Measurements from ENCODE around the gene NID1.
"Not testable (repeated sequence)": the region's sequence is repeated elsewhere in the genome, so short reads cannot be mapped to it uniquely, and the experiment has no call there.

Gene NID1

DNA sequence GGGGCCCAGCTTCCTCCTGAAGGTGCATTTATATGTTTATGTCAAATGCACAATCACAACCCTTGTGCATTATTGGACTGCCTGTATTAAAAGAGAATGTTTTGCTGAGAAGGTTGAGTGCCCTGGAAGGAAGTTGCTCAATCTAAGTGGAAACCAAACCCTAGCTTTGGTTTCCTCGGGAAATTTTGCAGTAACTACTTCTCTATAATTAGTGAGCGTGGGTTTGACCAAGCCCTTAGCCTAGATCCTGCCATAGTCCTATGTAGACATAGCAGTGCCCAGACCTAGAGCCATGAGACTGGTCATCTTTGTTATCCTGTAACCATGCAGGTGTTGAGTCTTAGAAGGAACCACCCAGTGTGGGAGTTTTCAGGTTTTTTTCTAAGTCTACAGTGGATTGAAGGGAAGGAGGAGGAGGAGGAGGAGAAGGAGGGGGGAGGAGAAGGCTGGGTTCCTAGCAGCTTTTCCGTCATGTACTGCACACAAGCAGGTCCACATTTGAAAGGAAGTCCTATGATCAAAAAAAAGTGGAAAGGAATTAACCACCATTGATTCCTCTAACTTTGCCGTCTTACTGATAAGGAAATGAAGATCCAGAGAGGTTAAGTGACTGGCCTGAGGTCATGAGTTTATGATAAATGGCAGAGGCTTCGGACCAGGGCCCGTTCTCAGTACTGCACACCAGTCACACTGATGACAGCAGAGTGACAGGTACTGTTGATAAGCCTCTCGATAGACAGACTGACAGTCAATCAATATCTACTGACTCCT is 126.0 kb downstream of the NID1 start:
- no peak for DNase-seq (ENCODE audit: low read depth in 2 of 2)

DNA sequence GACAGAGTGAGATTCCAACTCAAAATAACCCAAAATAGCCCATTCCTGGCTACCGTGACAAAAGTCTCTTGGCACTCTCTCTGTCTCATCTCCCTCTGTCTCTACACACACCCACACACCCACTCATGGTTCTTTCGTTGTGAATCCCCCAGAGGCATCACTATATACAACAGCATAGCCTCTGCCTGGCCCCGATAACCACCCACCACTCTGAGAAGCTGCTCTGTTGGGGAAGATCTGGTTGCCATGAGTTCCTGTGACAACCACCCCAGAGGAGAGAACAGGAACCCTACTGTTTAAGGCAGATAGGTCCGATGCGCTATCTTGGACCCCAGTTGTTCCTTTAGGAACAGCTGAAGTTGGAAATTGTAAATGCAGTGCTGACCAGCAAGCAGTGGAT is 127.8 kb downstream of the NID1 start:
- no peak for DNase-seq (ENCODE audit: low read depth in 2 of 2)

DNA sequence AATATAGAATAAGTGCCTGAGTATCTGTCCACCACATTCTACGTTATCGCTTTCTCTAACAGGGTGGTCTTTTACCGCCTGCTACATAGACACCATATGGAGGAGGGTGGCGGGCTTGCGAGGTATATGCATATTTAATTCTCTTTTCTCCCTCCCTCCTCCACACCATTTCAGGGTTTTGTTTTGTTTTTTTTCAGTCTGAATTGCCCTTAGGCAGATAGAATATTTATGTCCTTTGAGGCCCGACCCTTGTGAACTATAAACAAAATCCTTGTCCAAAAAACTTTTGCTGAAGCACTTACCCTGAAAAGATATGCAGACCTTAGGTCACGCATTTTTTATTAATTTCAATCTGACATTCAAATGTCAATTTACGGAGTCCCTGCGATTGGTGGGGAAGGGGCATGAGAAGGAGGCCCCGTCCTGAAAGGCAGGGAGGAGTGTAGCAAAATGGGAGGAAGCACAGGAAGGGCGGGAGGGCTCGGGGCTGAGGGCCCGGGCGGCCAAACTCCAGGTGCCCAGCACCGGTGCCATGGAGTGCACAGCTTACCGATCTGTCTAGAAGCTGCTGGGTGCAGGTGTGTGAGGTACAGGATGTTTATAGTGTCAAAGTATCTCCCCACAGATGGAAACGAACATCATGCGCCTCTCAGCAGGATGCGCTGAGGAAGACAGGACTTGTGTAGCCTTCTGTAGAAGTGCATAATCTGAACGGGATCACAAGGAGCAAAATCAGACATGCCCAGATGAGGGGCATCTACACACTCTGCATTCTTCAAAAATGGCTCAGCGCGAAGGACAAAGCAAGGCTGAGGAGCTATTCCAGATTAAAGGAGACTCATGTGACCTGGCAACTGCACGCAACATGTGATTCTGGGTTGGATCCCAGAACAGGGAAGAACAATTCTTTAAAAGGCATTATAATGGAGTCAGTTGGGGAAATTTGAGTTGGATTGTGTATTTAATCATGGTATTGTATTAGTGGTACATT is 129.4 kb downstream of the NID1 start:
- no peak for DNase-seq (ENCODE audit: low read depth in 2 of 2)

DNA sequence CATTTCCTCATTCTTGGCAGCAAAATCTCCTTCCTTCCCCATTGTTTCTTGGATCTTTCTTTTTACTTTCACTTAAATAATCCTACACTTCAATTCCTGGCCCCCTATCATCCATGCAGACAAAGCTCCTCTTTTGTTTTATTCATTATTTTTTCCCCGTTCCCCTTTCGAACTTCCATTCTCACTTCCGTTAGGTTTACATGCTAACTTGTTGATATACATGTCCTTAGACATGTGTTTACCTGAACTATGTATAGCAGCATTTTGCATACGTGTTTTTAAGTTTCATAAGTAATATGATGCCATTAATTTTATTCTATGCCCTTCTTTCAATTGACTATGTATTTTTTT is 131.1 kb downstream of the NID1 start:
- no peak for DNase-seq (ENCODE audit: low read depth in 2 of 2)

DNA sequence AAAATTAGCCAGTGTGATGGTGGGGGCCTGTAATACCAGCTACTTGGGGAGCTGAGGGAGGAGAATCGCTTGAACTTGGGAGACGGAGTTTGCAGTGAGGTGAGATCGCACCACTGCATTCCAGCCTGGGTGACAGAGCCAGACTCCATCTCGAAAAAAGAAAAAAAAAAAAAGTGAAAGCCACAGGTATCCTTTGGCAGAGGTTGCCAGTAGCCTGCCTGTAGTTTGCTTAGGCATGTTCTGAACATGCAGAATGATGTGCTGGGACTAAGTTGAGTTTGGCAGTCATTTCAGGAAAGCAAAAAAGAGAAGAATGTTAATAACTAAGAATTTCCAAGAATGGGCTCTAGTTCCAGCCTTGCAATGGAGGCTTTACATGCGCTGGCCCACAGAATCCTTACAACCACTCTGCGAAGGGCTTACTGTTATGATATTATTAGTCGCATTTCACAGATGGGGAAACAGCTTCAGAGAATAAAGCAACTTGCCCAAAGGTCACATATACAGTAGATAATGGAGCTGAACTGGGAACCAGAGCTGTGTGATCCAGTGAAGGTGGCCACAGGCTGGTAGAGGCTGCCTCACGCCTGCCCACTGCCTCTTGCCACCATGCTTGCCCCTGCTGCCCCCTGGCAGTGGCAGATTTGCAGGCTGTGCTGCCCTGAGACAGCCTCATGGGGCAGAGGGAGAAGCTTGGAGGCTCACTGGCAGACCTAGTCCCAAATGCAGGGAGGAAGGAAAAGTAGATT is 131.7 kb downstream of the NID1 start:
- DNase-seq (ENCODE audit: low read depth in 2 of 2), result no peak

DNA sequence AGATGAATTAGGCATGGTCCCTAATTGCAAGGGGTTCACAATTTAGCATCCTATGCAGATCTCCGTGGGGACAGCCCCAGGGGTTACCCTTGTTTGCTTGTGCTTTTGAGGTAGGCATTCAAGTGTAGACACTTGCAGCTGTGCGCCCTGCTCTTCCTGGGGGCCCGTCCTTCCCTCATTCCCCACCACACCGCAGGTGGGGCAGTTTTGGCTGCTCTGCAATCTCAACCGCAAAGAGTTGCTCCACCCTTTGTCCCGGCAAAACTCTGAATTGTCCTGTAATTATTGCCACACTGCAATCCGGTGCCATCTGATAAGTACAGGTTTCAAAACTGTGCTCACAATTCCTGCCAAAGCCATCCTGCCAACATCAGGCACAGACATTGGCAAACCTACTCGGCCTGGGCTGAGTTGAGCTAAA is 132.8 kb downstream of the NID1 start:
- DNase-seq (ENCODE audit: low read depth in 2 of 2), result no peak

DNA sequence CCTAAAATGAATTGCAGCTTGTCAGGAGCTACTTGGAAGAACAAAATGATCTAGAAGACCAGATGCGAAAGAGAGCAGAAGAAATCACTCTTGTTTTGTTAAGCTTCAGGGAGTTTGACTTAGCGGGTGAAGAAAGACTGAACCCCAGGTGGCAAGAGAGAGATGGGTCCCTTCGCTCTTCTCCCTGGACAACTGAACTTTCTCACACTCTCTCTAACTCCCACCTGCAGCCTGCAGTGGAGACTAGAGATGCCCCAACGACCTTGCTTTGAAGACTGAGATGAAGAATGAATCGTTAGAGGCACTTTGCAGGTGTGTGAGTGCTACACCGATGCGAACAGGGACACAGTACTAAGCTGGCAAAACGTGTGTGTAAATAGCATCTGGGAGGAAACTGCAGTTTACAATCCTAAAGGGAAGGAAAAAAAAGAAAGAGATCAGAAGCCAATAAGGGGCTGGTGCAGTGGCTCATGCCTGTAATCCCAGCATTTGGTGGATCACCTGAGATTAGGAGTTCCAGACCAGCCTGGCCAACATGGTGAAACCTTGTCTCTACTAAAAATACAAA is 133.6 kb downstream of the NID1 start:
- no peak for DNase-seq (ENCODE audit: low read depth in 2 of 2)

DNA sequence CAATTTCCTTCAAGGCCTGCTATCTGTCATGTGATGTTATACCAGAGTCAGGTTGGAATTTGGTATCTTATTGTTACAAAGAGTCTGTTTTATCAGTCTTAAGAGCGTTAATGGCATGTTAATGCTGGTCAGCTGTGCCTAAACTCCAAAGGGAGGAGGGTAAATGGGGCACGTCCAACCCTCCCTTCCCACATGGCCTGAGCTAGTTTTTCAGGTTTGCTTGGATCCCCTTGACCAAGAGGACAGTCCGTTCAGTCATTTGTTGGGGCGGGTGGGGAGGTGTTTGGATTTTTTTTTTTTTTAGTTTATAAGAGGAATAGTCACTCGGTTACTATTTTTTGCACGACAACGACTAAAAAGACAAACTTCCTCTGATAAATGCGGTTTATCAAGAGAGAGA is 134.3 kb downstream of the NID1 start:
- DNase-seq (ENCODE audit: low read depth in 2 of 2), result no peak

DNA sequence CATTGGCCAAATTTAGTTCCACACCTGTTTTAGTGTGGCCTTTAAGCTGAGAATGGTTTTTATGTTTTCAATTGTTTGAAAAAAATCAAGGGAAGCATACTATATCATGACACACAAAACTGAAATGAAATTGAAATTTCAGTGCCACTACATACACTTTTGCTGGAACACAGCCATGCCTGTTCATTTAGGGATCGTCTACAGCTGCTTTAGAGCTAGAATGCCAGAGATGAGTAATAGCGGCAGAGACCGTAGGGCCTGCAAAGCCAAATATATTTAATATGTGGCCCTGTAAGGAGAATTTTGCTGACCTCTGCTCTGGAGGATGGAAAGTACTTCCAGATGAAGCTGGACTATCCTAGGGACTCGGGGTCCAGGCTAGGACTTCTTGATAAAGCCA is 135.7 kb downstream of the NID1 start:
- DNase-seq (ENCODE audit: low read depth in 2 of 2), result no peak

DNA sequence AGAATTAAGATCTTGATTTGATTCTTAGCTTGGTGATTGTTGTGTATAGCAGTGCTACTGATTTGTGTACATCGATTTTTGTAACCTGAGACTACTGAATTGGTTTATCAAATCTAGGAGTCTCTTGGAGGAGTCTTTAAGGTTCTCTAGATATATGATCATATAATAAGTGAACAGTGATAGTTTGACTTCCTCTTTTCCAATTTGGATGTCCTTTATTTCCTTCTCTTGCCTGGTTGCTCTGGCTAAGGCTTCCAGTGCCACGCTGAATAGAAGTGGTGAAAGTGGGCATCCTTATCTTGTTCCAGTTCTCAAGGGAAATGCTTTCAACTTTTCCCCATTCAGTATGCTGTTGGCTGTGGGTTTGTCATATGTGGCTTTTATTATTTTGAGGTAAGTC is 136.7 kb downstream of the NID1 start:
- DNase-seq (ENCODE audit: low read depth in 2 of 2), result no peak

DNA sequence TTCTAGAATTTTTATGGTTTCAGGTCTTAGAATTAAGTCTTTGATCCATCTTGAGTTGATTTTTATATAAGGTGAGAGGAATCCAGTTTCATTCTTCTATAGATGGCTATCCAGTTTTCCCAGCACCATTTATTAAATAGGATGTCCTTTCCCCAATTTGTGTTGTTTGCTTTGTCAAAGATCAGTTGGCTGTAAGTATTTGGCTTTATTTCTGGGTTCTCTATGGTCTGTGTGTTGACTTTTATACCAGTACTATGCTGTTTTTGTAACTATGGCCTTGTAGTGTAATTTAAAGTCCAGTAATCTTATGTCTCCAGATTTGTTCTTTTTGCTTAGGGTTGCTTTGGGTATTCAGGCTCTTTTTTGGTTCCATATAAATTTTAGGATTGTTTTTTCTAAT is 137.3 kb downstream of the NID1 start:
- DNase-seq (ENCODE audit: low read depth in 2 of 2), result not testable (repeated sequence)

All from stimulated activated CD4-positive, alpha-beta T cell treated with anti-CD3 and anti-CD28 coated beads, Interleukin-1b, Interleukin-23, amount 100 ng/mL, for 4 hours (primary cell).